Caco-2 (cell line): Measurements from ENCODE around the gene ID4. TPM values are rescaled to one million over a fixed set of nuclear protein-coding genes. Genes with fewer than 3 reads are reported as not detected.

Source experiments
- BruUV-seq: library from RNA; stranded (reverse); fragments of 400-500 nt; replicated peaks from 2 replicates; lab custom pipeline; 2021; lab: Mats Ljungman, UMichigan
- CTCF ChIA-PET: fragments of 300-600 bp; sonication (Branson Sonifier 250); formaldehyde crosslinking; loops from one replicate; lab custom pipeline; 2022; ENCODE audit warnings: antibody characterized with exemption; lab: Charles Lee
- POLR2A ChIA-PET: fragments of 300-600 bp; sonication (Branson Sonifier 250); formaldehyde crosslinking; loops from one replicate; lab custom pipeline; 2022; ENCODE audit warnings: antibody characterized with exemption; lab: Charles Lee
- DNase-seq, 2 experiments: peaks; one replicate each; pipeline versions ENCODE4 v3.0.0 to v3.0.0-alpha.2; 2020 to 2022
- H3K27me3 ChIP-seq: replicated peaks from 2 replicates; pipeline ENCODE4 v1.6.0; 2011; ENCODE audit warnings: low read length; ENCODE audit not compliant: control insufficient read depth, insufficient read depth
- H3K36me3 ChIP-seq: 2 replicates; pipeline ENCODE4 v1.5.1; 2011; ENCODE audit warnings: low read length; ENCODE audit not compliant: control insufficient read depth, insufficient read depth
- H3K4me1 ChIP-seq: fragments of 250-450 bp; sonication (Bioruptor Pico); 2 replicates; pipeline ENCODE4 v1.5.1; 2020; ENCODE audit warnings: mild to moderate bottlenecking
- H3K4me3 ChIP-seq: 2 replicates; pipeline ENCODE4 v1.5.1; 2011; ENCODE audit warnings: low read depth, mild to moderate bottlenecking, control low read depth, low read length
- H3K9me3 ChIP-seq: fragments of 250-450 bp; sonication (Bioruptor Pico); 2 replicates; pipeline ENCODE4 v1.5.1; 2020; ENCODE audit warnings: mild to moderate bottlenecking, moderate library complexity
- H3K27ac Mint-ChIP-seq: one replicate; pipeline ENCODE4 v1.8.0; 2022; ENCODE audit warnings: mixed read lengths; ENCODE audit not compliant: unreplicated experiment
- H3K27me3 Mint-ChIP-seq: one replicate; pipeline ENCODE4 v1.8.0; 2022; ENCODE audit warnings: mixed read lengths; ENCODE audit not compliant: insufficient read depth, unreplicated experiment
- H3K36me3 Mint-ChIP-seq: one replicate; pipeline ENCODE4 v1.8.0; 2022; ENCODE audit warnings: mild to moderate bottlenecking, mixed read lengths; ENCODE audit not compliant: insufficient read depth, unreplicated experiment
- H3K4me1 Mint-ChIP-seq: one replicate; pipeline ENCODE4 v1.8.0; 2022; ENCODE audit warnings: low read depth, mixed read lengths; ENCODE audit not compliant: unreplicated experiment
- H3K4me3 Mint-ChIP-seq: one replicate; pipeline ENCODE4 v1.8.0; 2022; ENCODE audit warnings: mild to moderate bottlenecking, moderate library complexity, mixed read lengths; ENCODE audit not compliant: unreplicated experiment
- H3K9me3 Mint-ChIP-seq: one replicate; pipeline ENCODE4 v1.8.0; 2022; ENCODE audit warnings: mixed read lengths; ENCODE audit not compliant: unreplicated experiment
- CTCF ChIP-seq, 2 experiments: fragments of 200-600 bp in 1 of 2; IDR thresholded peaks; 1 replicate in 1 of 2; 2 replicates in 1 of 2; pipeline versions ENCODE4 v1.5.1 to v1.8.0; 2011 to 2022; ENCODE audit warnings: antibody characterized with exemption in 1 of 2, control low read depth in 1 of 2, inconsistent platforms in 1 of 2, low read depth in 1 of 2, low read length in 1 of 2, mild to moderate bottlenecking in 1 of 2, moderate library complexity in 1 of 2; ENCODE audit not compliant: insufficient read depth in 1 of 2, severe bottlenecking in 1 of 2, unreplicated experiment in 1 of 2
- intact Hi-C: fragments of 100-400 bp; cut with micrococcal nuclease; formaldehyde crosslinking; loops from one replicate; pipeline ENCODE4 v1.10.0; 2022; ENCODE audit not compliant: unreplicated experiment
- total RNA-seq: library from RNA; stranded (reverse); gene quantifications from 2 replicates; pipeline ENCODE4 v1.2.3, GENCODE V29; 2022

ID4 gene
- total RNA-seq, 1 experiment from 2014 or later: not detected

- no peaks in the 10 kb centered on the region for H3K9me3 ChIP-seq
- peaks cover 4% of the 10 kb centered on the region for H3K27me3 Mint-ChIP-seq
- POLR2A ChIA-PET: no interaction called here
- H3K4me3 Mint-ChIP-seq: no peak overlapping the region
- no peaks in the 10 kb centered on the region for H3K36me3 ChIP-seq
- H3K27me3 ChIP-seq: no peaks in the 10 kb centered on the region
- no peak overlapping the region for H3K4me3 ChIP-seq
- H3K36me3 Mint-ChIP-seq: no peaks in the 10 kb centered on the region
- no peak for TF ChIP-seq CTCF (IDR thresholded peaks at IDR 0.05; ENCODE audit: insufficient read depth in 1 of 2, low read depth in 1 of 2, low read length in 1 of 2, severe bottlenecking in 1 of 2, unreplicated experiment in 1 of 2)
- intact Hi-C loops: no loop called here
- H3K9me3 Mint-ChIP-seq: no peaks in the 10 kb centered on the region
- DNase-seq: no peak
- H3K4me1 ChIP-seq: no peaks in the 10 kb centered on the region
- H3K27ac Mint-ChIP-seq: no peak overlapping the region
- no TSS peak for BruUV-seq
- CTCF ChIA-PET: no interaction called here
- no peaks in the 10 kb centered on the region for H3K4me1 Mint-ChIP-seq
Observed at GRCh38 chr6:19830171-19830570, 7.0 kb upstream of the ID4 start.

GRCh38 chr6:19831358-19831757, 5.8 kb upstream of the ID4 start:
- H3K9me3 ChIP-seq: no peaks in the 10 kb centered on the region
- no peak overlapping the region for H3K4me3 Mint-ChIP-seq
- TF ChIP-seq CTCF (IDR thresholded peaks at IDR 0.05; ENCODE audit: insufficient read depth in 1 of 2, low read depth in 1 of 2, low read length in 1 of 2, severe bottlenecking in 1 of 2, unreplicated experiment in 1 of 2): no peak
- no peaks in the 10 kb centered on the region for H3K36me3 ChIP-seq
- no peak overlapping the region for H3K27ac Mint-ChIP-seq
- no peaks in the 10 kb centered on the region for H3K4me1 Mint-ChIP-seq
- H3K9me3 Mint-ChIP-seq: no peaks in the 10 kb centered on the region
- no peaks in the 10 kb centered on the region for H3K27me3 ChIP-seq
- H3K27me3 Mint-ChIP-seq: peaks cover 7% of the 10 kb centered on the region
- BruUV-seq: no TSS peak
- no peak overlapping the region for H3K4me3 ChIP-seq
- intact Hi-C loops: no loop called here
- no peaks in the 10 kb centered on the region for H3K36me3 Mint-ChIP-seq
- CTCF ChIA-PET: no interaction called here
- POLR2A ChIA-PET: no interaction called here
- DNase-seq: no peak
- H3K4me1 ChIP-seq: no peaks in the 10 kb centered on the region

GRCh38 chr6:19833947-19834346, 3.2 kb upstream of the ID4 start:
- TF ChIP-seq CTCF (IDR thresholded peaks at IDR 0.05; ENCODE audit: insufficient read depth in 1 of 2, low read depth in 1 of 2, low read length in 1 of 2, severe bottlenecking in 1 of 2, unreplicated experiment in 1 of 2): no peak
- Mint-ChIP-seq H3K4me1 (no peaks in the 10 kb centered on the region), H3K36me3 (no peaks in the 10 kb centered on the region), H3K9me3 (no peaks in the 10 kb centered on the region), H3K27ac (no peak overlapping the region), H3K27me3 (peaks cover 16% of the 10 kb centered on the region), H3K4me3 (no peak overlapping the region)
- H3K4me1 ChIP-seq: 0 out of 2 replicates have a peak, but pooled peaks cover 3% of the 10 kb centered on the region
- intact Hi-C loops: no loop called here
- CTCF ChIA-PET: no interaction called here
- no peaks in the 10 kb centered on the region for H3K9me3 ChIP-seq
- no peaks in the 10 kb centered on the region; the same call in none of the 2 replicates for H3K27me3 ChIP-seq
- no TSS peak for BruUV-seq
- DNase-seq: no peak
- H3K36me3 ChIP-seq: no peaks in the 10 kb centered on the region
- H3K4me3 ChIP-seq: no peak overlapping the region
- POLR2A ChIA-PET: no interaction called here
